ENCODE results near the gene INVS.

DNA sequence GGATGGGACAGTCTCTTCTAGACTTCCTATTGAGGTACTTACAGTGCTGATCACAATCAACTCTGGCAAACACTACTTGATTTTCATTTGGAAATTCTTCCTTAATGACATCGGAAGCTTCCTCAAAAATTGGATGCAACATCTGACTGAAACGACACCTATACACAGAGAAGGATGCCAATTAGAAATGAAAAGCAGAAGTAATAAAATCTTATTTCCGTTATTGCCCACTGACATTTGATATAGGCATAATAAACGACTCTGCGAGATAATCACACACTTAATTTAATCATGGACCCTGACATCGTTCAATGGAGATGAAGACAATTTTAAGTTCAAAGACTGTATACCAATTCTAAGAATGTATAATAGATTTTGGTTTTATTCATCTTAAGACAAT, 46.7 kb upstream of the INVS start:
- TF ChIP-seq JUND (IDR thresholded peaks at IDR 0.05) = no peak
- TF ChIP-seq, protein P1, sequence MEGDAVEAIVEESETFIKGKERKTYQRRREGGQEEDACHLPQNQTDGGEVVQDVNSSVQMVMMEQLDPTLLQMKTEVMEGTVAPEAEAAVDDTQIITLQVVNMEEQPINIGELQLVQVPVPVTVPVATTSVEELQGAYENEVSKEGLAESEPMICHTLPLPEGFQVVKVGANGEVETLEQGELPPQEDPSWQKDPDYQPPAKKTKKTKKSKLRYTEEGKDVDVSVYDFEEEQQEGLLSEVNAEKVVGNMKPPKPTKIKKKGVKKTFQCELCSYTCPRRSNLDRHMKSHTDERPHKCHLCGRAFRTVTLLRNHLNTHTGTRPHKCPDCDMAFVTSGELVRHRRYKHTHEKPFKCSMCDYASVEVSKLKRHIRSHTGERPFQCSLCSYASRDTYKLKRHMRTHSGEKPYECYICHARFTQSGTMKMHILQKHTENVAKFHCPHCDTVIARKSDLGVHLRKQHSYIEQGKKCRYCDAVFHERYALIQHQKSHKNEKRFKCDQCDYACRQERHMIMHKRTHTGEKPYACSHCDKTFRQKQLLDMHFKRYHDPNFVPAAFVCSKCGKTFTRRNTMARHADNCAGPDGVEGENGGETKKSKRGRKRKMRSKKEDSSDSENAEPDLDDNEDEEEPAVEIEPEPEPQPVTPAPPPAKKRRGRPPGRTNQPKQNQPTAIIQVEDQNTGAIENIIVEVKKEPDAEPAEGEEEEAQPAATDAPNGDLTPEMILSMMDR (IDR thresholded peaks at IDR 0.05 in 2 of 3, conservative IDR thresholded peaks at IDR 0.05 in 1 of 3; ENCODE audit: borderline replicate concordance in 1 of 3, insufficient read depth in 1 of 3, low read depth in 2 of 3, low read length in 2 of 3) = no peak
- TF ChIP-seq RAD21 (IDR thresholded peaks at IDR 0.05; ENCODE audit: low read depth) = no peak
- TF ChIP-seq, protein P2, sequence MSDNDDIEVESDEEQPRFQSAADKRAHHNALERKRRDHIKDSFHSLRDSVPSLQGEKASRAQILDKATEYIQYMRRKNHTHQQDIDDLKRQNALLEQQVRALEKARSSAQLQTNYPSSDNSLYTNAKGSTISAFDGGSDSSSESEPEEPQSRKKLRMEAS (IDR thresholded peaks at IDR 0.05) = no peak
- no peak for TF ChIP-seq CEBPB (IDR thresholded peaks at IDR 0.05; ENCODE audit: low read depth)
- no peak for TF ChIP-seq ELF1 (IDR thresholded peaks at IDR 0.05; ENCODE audit: borderline replicate concordance, low read depth)
- TF ChIP-seq, protein P3, sequence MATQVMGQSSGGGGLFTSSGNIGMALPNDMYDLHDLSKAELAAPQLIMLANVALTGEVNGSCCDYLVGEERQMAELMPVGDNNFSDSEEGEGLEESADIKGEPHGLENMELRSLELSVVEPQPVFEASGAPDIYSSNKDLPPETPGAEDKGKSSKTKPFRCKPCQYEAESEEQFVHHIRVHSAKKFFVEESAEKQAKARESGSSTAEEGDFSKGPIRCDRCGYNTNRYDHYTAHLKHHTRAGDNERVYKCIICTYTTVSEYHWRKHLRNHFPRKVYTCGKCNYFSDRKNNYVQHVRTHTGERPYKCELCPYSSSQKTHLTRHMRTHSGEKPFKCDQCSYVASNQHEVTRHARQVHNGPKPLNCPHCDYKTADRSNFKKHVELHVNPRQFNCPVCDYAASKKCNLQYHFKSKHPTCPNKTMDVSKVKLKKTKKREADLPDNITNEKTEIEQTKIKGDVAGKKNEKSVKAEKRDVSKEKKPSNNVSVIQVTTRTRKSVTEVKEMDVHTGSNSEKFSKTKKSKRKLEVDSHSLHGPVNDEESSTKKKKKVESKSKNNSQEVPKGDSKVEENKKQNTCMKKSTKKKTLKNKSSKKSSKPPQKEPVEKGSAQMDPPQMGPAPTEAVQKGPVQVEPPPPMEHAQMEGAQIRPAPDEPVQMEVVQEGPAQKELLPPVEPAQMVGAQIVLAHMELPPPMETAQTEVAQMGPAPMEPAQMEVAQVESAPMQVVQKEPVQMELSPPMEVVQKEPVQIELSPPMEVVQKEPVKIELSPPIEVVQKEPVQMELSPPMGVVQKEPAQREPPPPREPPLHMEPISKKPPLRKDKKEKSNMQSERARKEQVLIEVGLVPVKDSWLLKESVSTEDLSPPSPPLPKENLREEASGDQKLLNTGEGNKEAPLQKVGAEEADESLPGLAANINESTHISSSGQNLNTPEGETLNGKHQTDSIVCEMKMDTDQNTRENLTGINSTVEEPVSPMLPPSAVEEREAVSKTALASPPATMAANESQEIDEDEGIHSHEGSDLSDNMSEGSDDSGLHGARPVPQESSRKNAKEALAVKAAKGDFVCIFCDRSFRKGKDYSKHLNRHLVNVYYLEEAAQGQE (IDR thresholded peaks at IDR 0.05; ENCODE audit: low read depth) = no peak
- no peak for TF ChIP-seq EZH2 (IDR thresholded peaks at IDR 0.05)
- no peak for TF ChIP-seq POLR2A (IDR thresholded peaks at IDR 0.05; ENCODE audit: borderline replicate concordance, extremely low read depth, insufficient read depth, insufficient read length)
- no peak for TF ChIP-seq POLR2AphosphoS5 (IDR thresholded peaks at IDR 0.05; ENCODE audit: low read depth, low read length)
- TF ChIP-seq ZNF274 (IDR thresholded peaks at IDR 0.05; ENCODE audit: low read depth, low read length) = no peak

All from HCT116 (cell line).